Loucy (cell line): ENCODE measurements around the gene ABCB7.
"Not testable (repeated sequence)": the region's sequence is repeated elsewhere in the genome, so short reads cannot be mapped to it uniquely, and the experiment has no call there.

Experiments
- H2AFZ ChIP-seq: fragments of 200-600 bp; sonication (generic); 2 replicates; pipeline ENCODE4 v1.6.0; 2016; ENCODE audit warnings: antibody characterized with exemption, mild to moderate bottlenecking, low read length, moderate library complexity
- H3F3A ChIP-seq: fragments of 200-600 bp; 2 replicates; pipeline ENCODE4 v1.6.0; 2016; ENCODE audit warnings: antibody characterized with exemption, low read depth, mild to moderate bottlenecking
- H3K27me3 ChIP-seq: fragments of 200-600 bp; sonication (generic); 2 replicates; pipeline ENCODE4 v1.6.1; 2014; ENCODE audit warnings: low read length, mild to moderate bottlenecking; ENCODE audit not compliant: insufficient read depth, poor library complexity, severe bottlenecking
- H3K36me3 ChIP-seq: fragments of 200-600 bp; sonication (generic); 2 replicates; pipeline ENCODE4 v1.6.1; 2016; ENCODE audit warnings: low read length; ENCODE audit not compliant: insufficient read depth
- H3K4me1 ChIP-seq: fragments of 200-600 bp; sonication (generic); 2 replicates; pipeline ENCODE4 v1.5.1; 2014; ENCODE audit warnings: low read length, mild to moderate bottlenecking; ENCODE audit not compliant: insufficient read depth, poor library complexity, severe bottlenecking
- H3K4me2 ChIP-seq: fragments of 200-600 bp; sonication (generic); 2 replicates; pipeline ENCODE4 v1.6.0; 2014; ENCODE audit warnings: antibody characterized with exemption, low read length, low read depth, mild to moderate bottlenecking; ENCODE audit not compliant: poor library complexity, severe bottlenecking
- H3K4me3 ChIP-seq: fragments of 200-600 bp; sonication (generic); 2 replicates; pipeline ENCODE4 v1.5.1; 2014; ENCODE audit warnings: low read length, mild to moderate bottlenecking, mixed read lengths; ENCODE audit not compliant: poor library complexity, severe bottlenecking
- H3K79me2 ChIP-seq: fragments of 200-600 bp; sonication (generic); 2 replicates; pipeline ENCODE4 v1.6.1; 2014; ENCODE audit warnings: low read length; ENCODE audit not compliant: insufficient read depth
- H3K9ac ChIP-seq: fragments of 200-600 bp; sonication (generic); 2 replicates; pipeline ENCODE4 v1.6.0; 2014; ENCODE audit warnings: mild to moderate bottlenecking, low read depth, low read length, moderate library complexity; ENCODE audit not compliant: poor library complexity, severe bottlenecking
- H3K9me2 ChIP-seq: fragments of 200-600 bp; sonication (generic); replicated peaks from 2 replicates; pipeline ENCODE4 v1.6.1; 2016; ENCODE audit warnings: low read depth, low read length, mixed read lengths
- H3K9me3 ChIP-seq: fragments of 200-600 bp; sonication (generic); 2 replicates; pipeline ENCODE4 v1.6.1; 2014; ENCODE audit warnings: mild to moderate bottlenecking, antibody characterized with exemption, low read length, low read depth; ENCODE audit not compliant: insufficient read depth
- H4K20me1 ChIP-seq: fragments of 200-600 bp; sonication (generic); 2 replicates; pipeline ENCODE4 v1.6.0; 2014; ENCODE audit warnings: antibody characterized with exemption, low read length, mild to moderate bottlenecking; ENCODE audit not compliant: insufficient read depth, poor library complexity, severe bottlenecking
- EZH2phosphoT487 ChIP-seq: fragments of 200-600 bp; IDR thresholded peaks from 2 replicates; pipeline ENCODE4 v1.6.1; 2018; ENCODE audit warnings: antibody characterized with exemption, mild to moderate bottlenecking, moderate library complexity, borderline replicate concordance
- TF ChIP-seq, protein P1 (sequence below): fragments of 200-600 bp; sonication (generic); conservative IDR thresholded peaks from 2 replicates; pipeline ENCODE4 v1.5.1; 2014; ENCODE audit warnings: mild to moderate bottlenecking, antibody characterized with exemption, low read length

Gene ABCB7

GRCh38 chrX:75132672-75133071, 23.4 kb downstream of the ABCB7 start:
- Histone ChIP-seq H3K9me3 (no peaks in the 10 kb centered on the region), H3K4me1 (no peaks in the 10 kb centered on the region), H3K9me2 (no peaks in the 10 kb centered on the region), H3K36me3 (no peaks in the 10 kb centered on the region), H3K27me3 (no peaks in the 10 kb centered on the region), H3K4me3 (no peak overlapping the region), H3F3A (no peaks in the 10 kb centered on the region), H3K9ac (no peak overlapping the region), H2AFZ (no peak overlapping the region), H3K79me2 (peaks cover 58% of the 10 kb centered on the region; the same call in 1 of the 2 replicates), H3K4me2 (no peak overlapping the region), H4K20me1 (peaks cover 3% of the 10 kb centered on the region)
- TF ChIP-seq EZH2phosphoT487: no peak
- TF ChIP-seq, protein P1, sequence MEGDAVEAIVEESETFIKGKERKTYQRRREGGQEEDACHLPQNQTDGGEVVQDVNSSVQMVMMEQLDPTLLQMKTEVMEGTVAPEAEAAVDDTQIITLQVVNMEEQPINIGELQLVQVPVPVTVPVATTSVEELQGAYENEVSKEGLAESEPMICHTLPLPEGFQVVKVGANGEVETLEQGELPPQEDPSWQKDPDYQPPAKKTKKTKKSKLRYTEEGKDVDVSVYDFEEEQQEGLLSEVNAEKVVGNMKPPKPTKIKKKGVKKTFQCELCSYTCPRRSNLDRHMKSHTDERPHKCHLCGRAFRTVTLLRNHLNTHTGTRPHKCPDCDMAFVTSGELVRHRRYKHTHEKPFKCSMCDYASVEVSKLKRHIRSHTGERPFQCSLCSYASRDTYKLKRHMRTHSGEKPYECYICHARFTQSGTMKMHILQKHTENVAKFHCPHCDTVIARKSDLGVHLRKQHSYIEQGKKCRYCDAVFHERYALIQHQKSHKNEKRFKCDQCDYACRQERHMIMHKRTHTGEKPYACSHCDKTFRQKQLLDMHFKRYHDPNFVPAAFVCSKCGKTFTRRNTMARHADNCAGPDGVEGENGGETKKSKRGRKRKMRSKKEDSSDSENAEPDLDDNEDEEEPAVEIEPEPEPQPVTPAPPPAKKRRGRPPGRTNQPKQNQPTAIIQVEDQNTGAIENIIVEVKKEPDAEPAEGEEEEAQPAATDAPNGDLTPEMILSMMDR: no peak

GRCh38 chrX:75131973-75132627, 24.0 kb downstream of the ABCB7 start:
- peaks cover 3% of the 10 kb centered on the region for H4K20me1 ChIP-seq
- no peaks in the 10 kb centered on the region for H3K9me2 ChIP-seq
- no peaks in the 10 kb centered on the region for H3K4me1 ChIP-seq
- H3K4me3 ChIP-seq: no peak overlapping the region
- H3F3A ChIP-seq: no peaks in the 10 kb centered on the region
- no peaks in the 10 kb centered on the region for H3K36me3 ChIP-seq
- H2AFZ ChIP-seq: no peak overlapping the region
- no peaks in the 10 kb centered on the region for H3K27me3 ChIP-seq
- H3K79me2 ChIP-seq: peaks cover 54% of the 10 kb centered on the region; the same call in 1 of the 2 replicates
- TF ChIP-seq EZH2phosphoT487: no peak
- TF ChIP-seq, protein P1: no peak
- no peak overlapping the region for H3K9ac ChIP-seq
- H3K4me2 ChIP-seq: no peak overlapping the region
- no peaks in the 10 kb centered on the region for H3K9me3 ChIP-seq

DNA sequence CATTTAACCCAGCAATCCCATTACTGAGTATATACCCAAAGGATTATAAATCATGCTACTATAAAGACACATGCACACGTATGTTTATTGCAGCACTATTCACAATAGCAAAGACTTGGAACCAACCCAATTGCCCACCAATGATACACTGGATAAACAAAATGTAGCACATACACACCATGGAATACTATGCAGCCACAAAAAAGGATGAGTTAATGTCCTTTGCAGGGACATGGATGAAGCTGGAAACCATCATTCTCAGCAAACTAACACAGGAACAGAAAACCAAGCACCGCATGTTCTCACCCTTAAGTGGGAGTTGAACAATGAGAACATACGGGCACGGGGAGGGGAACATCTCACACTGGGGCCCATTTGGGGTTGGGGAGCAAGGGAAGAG, 27.0 kb downstream of the ABCB7 start:
- H3K36me3 ChIP-seq, H3K9me3 ChIP-seq, H2AFZ ChIP-seq, H3K27me3 ChIP-seq, H3K4me1 ChIP-seq, H3K9ac ChIP-seq, H3K4me2 ChIP-seq, H3K4me3 ChIP-seq, H4K20me1 ChIP-seq, H3F3A ChIP-seq, H3K9me2 ChIP-seq: not testable (repeated sequence)
- H3K79me2 ChIP-seq: peaks cover 30% of the 10 kb centered on the region; the same call in 1 of the 2 replicates

DNA sequence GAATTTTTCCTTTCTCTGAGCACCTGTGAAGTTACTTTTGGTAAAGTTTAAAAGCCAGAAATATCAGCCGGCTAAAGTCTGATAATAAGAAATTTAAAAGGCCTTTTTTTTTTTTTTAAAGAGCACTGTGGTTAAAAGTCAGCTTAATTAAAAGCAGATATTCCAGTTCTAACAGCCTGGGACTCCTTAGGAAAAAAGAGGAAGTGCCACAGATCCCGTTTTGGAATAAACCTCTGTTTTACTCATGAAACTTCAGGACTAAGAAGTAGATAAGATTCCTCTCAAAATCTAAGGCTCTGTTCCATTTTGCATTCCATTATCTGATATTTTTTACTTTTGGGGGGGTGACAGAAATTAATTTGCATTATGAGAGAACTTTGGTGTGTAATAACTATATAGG, 37.8 kb downstream of the ABCB7 start:
- H3K9ac ChIP-seq: no peak overlapping the region
- H3K79me2 ChIP-seq: no peaks in the 10 kb centered on the region
- H3K4me2 ChIP-seq: no peak overlapping the region
- no peaks in the 10 kb centered on the region for H3K9me2 ChIP-seq
- no peaks in the 10 kb centered on the region for H3F3A ChIP-seq
- no peaks in the 10 kb centered on the region for H3K36me3 ChIP-seq
- no peaks in the 10 kb centered on the region for H4K20me1 ChIP-seq
- H2AFZ ChIP-seq: no peak overlapping the region
- H3K27me3 ChIP-seq: no peaks in the 10 kb centered on the region
- H3K4me3 ChIP-seq: no peak overlapping the region
- H3K9me3 ChIP-seq: no peaks in the 10 kb centered on the region
- TF ChIP-seq, protein P1: no peak
- no peak for TF ChIP-seq EZH2phosphoT487
- H3K4me1 ChIP-seq: no peaks in the 10 kb centered on the region
